Measurements from ENCODE around the gene FRRS1. TPM values are rescaled to one million over a fixed set of nuclear protein-coding genes. Genes with fewer than 3 reads are reported as not detected.

The FRRS1 gene
- polyA plus RNA-seq, 1 donor (not counting 4 experiments of a cell fraction or from before 2014, with no cell fraction given) = 11.2 TPM

- no peaks in the 10 kb centered on the region for H3K9me1 ChIP-seq (ENCODE audit: control insufficient read depth, extremely low read depth, insufficient read depth, low read length)
- no peaks in the 10 kb centered on the region for H3K9me3 ChIP-seq (ENCODE audit: control insufficient read depth, low read depth, low read length)
- DNase-seq (ENCODE audit: low read depth, low spot score) (no peak), FAIRE-seq (no peak)
- no peak overlapping the region for H3K9ac ChIP-seq (ENCODE audit: control insufficient read depth, extremely low read depth, insufficient read depth, low read length)
- H3K27ac ChIP-seq (ENCODE audit: control insufficient read depth, insufficient read depth, low read length) = no peak overlapping the region
- H3K27me3 ChIP-seq (ENCODE audit: control insufficient read depth, extremely low read depth, insufficient read depth, low read length) = no peaks in the 10 kb centered on the region
- dilution Hi-C loops (cut with MboI; ENCODE audit: extremely low pct_ligation_motif_present, low sequenced_read_pairs) = no loop called here
- no peak overlapping the region for H3K4me2 ChIP-seq (ENCODE audit: control insufficient read depth, extremely low read depth, insufficient read depth, low read depth, low read length)
- TF ChIP-seq EZH2 (IDR thresholded peaks at IDR 0.05; ENCODE audit: low read length) (no peak), CTCF (optimal IDR thresholded peaks at IDR 0.05 in 1 of 3, IDR thresholded peaks at IDR 0.05 in 1 of 3, conservative IDR thresholded peaks at IDR 0.05 in 1 of 3; ENCODE audit: extremely low read depth in 1 of 3, insufficient read depth in 2 of 3, low read length in 3 of 3) (no peak)
- H2AFZ ChIP-seq (ENCODE audit: control insufficient read depth, low read length) = no peak overlapping the region
- H4K20me1 ChIP-seq (ENCODE audit: control insufficient read depth, extremely low read depth, insufficient read depth, low read length) = no peaks in the 10 kb centered on the region
- no peak overlapping the region for H3K4me3 ChIP-seq (ENCODE audit: control insufficient read depth in 2 of 3, extremely low read depth in 1 of 3, insufficient read depth in 2 of 3, low read depth in 1 of 3, low read length in 3 of 3)
- peaks cover 1 to 6% of the 10 kb centered on the region in 2 experiments for H3K36me3 ChIP-seq (ENCODE audit: control insufficient read depth in 2 of 2, extremely low read depth in 1 of 2, insufficient read depth in 2 of 2, low read length in 2 of 2)
- peaks cover 2% of the 10 kb centered on the region for H3K4me1 ChIP-seq (ENCODE audit: control insufficient read depth, extremely low read depth, insufficient read depth, low read length)
- no peaks in the 10 kb centered on the region for H3K79me2 ChIP-seq (ENCODE audit: control insufficient read depth, insufficient read depth, low read length)
Measured at GRCh38 chr1:99745684-99746083, 20.8 kb downstream of the FRRS1 start.

- no peaks in the 10 kb centered on the region for H3K79me2 ChIP-seq (ENCODE audit: control insufficient read depth, insufficient read depth, low read length)
- FAIRE-seq (no peak), DNase-seq (ENCODE audit: low read depth, low spot score) (no peak)
- no peaks in the 10 kb centered on the region for H3K9me3 ChIP-seq (ENCODE audit: control insufficient read depth, low read depth, low read length)
- H4K20me1 ChIP-seq (ENCODE audit: control insufficient read depth, extremely low read depth, insufficient read depth, low read length) = no peaks in the 10 kb centered on the region
- no peak overlapping the region for H3K27ac ChIP-seq (ENCODE audit: control insufficient read depth, insufficient read depth, low read length)
- no peak overlapping the region for H3K9ac ChIP-seq (ENCODE audit: control insufficient read depth, extremely low read depth, insufficient read depth, low read length)
- H3K9me1 ChIP-seq (ENCODE audit: control insufficient read depth, extremely low read depth, insufficient read depth, low read length) = no peaks in the 10 kb centered on the region
- no peaks in the 10 kb centered on the region for H3K27me3 ChIP-seq (ENCODE audit: control insufficient read depth, extremely low read depth, insufficient read depth, low read length)
- peaks cover 1 to 8% of the 10 kb centered on the region in 2 experiments for H3K36me3 ChIP-seq (ENCODE audit: control insufficient read depth in 2 of 2, extremely low read depth in 1 of 2, insufficient read depth in 2 of 2, low read length in 2 of 2)
- dilution Hi-C loops (cut with MboI; ENCODE audit: extremely low pct_ligation_motif_present, low sequenced_read_pairs) = no loop called here
- TF ChIP-seq CTCF (optimal IDR thresholded peaks at IDR 0.05 in 1 of 3, IDR thresholded peaks at IDR 0.05 in 1 of 3, conservative IDR thresholded peaks at IDR 0.05 in 1 of 3; ENCODE audit: extremely low read depth in 1 of 3, insufficient read depth in 2 of 3, low read length in 3 of 3) (no peak), EZH2 (IDR thresholded peaks at IDR 0.05; ENCODE audit: low read length) (no peak)
- H3K4me1 ChIP-seq (ENCODE audit: control insufficient read depth, extremely low read depth, insufficient read depth, low read length) = peaks cover 2% of the 10 kb centered on the region
- no peak overlapping the region for H3K4me2 ChIP-seq (ENCODE audit: control insufficient read depth, extremely low read depth, insufficient read depth, low read depth, low read length)
- no peak overlapping the region for H3K4me3 ChIP-seq (ENCODE audit: control insufficient read depth in 2 of 3, extremely low read depth in 1 of 3, insufficient read depth in 2 of 3, low read depth in 1 of 3, low read length in 3 of 3)
- H2AFZ ChIP-seq (ENCODE audit: control insufficient read depth, low read length) = no peak overlapping the region
Measured at GRCh38 chr1:99745061-99745460, 21.4 kb downstream of the FRRS1 start.
